ENCODE measurements around the gene CLMN. TPM values are rescaled to one million over a fixed set of nuclear protein-coding genes. Genes with fewer than 3 reads are reported as not detected.

The CLMN gene
- polyA plus RNA-seq, 3 donors = 22.0 to 33.7 (median 23.2) TPM

DNA sequence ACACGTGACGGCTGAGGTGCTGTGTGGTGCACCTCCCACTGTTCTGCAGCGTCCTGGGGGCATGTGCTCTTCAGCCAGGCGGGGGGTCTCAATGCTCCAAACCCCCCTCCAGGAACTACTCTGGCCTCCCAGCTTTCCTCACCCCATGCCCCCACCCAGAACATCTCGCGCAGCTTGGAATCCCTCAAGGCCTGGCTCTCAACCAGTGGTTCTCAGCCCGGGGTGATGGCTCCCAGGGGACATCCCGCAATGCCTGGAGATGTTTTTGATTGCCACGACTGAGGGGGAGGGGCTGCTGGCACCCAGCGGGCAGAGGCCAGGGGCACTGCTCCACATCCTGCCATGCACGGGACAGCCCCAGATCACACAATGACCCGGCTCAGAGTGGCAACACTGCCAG lies 83.5 kb downstream of the CLMN start:
- Mint-ChIP-seq H3K4me3 (no peak overlapping the region), H3K4me1 (peaks cover 37% of the 10 kb centered on the region), H3K9me3 (peaks cover 0 to 3% (median 0%) of the 10 kb centered on the region in 7 donors), H3K27ac (no peak overlapping the region), H3K27me3 (ENCODE audit: low read depth in 3 of 3) (peaks cover 0 to 7% (median 3%) of the 10 kb centered on the region in 3 donors), H3K36me3 (peaks cover 4 to 14% of the 10 kb centered on the region in 2 donors)
- Histone ChIP-seq H3K9me3 (replicated peaks in 1 of 2; ENCODE audit: control insufficient read depth in 1 of 2, insufficient read depth in 1 of 2, low read length in 2 of 2) (no peaks in the 10 kb centered on the region), H3K36me3 (replicated peaks in 1 of 2; ENCODE audit: control insufficient read depth in 1 of 2, insufficient read depth in 2 of 2, low read length in 2 of 2) (no peaks in the 10 kb centered on the region), H3K79me2 (ENCODE audit: insufficient read depth, low read length) (no peaks in the 10 kb centered on the region), H3K27ac (ENCODE audit: low read depth in 1 of 2, low read length in 2 of 2) (no peak overlapping the region), H3K27me3 (ENCODE audit: control insufficient read depth in 2 of 2, insufficient read depth in 2 of 2, low read length in 2 of 2) (no peaks in the 10 kb centered on the region), H3K9ac (ENCODE audit: insufficient read depth, low read length, poor library complexity, severe bottlenecking) (no peak overlapping the region), H3K4me1 (ENCODE audit: control insufficient read depth in 1 of 2, insufficient read depth in 2 of 2, low read length in 2 of 2) (peaks cover 6 to 21% of the 10 kb centered on the region in 2 donors), H2AFZ (ENCODE audit: insufficient read depth, low read depth, low read length, poor library complexity, severe bottlenecking) (no peak overlapping the region), H3K4me3 (replicated peaks in 1 of 3; ENCODE audit: low read depth in 2 of 3, low read length in 3 of 3) (no peak overlapping the region), H3K4me2 (replicated peaks; ENCODE audit: extremely low read depth, low read length, poor library complexity, severe bottlenecking) (no peak overlapping the region), H4K20me1 (ENCODE audit: insufficient read depth, low read length) (peaks cover 99% of the 10 kb centered on the region)
- 91% methylated on average over 9 of the region's 12 CpGs for WGBS (ENCODE audit: insufficient coverage)
- no peak for DNase-seq
- TF ChIP-seq, protein P1, sequence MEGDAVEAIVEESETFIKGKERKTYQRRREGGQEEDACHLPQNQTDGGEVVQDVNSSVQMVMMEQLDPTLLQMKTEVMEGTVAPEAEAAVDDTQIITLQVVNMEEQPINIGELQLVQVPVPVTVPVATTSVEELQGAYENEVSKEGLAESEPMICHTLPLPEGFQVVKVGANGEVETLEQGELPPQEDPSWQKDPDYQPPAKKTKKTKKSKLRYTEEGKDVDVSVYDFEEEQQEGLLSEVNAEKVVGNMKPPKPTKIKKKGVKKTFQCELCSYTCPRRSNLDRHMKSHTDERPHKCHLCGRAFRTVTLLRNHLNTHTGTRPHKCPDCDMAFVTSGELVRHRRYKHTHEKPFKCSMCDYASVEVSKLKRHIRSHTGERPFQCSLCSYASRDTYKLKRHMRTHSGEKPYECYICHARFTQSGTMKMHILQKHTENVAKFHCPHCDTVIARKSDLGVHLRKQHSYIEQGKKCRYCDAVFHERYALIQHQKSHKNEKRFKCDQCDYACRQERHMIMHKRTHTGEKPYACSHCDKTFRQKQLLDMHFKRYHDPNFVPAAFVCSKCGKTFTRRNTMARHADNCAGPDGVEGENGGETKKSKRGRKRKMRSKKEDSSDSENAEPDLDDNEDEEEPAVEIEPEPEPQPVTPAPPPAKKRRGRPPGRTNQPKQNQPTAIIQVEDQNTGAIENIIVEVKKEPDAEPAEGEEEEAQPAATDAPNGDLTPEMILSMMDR (IDR thresholded peaks at IDR 0.05) = no peak
- intact Hi-C loops (cut with micrococcal nuclease) = no loop called here

GRCh38 chr14:95235767-95236166 lies 83.9 kb downstream of the CLMN start:
- no peak overlapping the region for H3K4me2 ChIP-seq (replicated peaks; ENCODE audit: extremely low read depth, low read length, poor library complexity, severe bottlenecking)
- H3K4me3 ChIP-seq (replicated peaks in 1 of 3; ENCODE audit: low read depth in 2 of 3, low read length in 3 of 3) = no peak overlapping the region
- H3K9me3 ChIP-seq (replicated peaks in 1 of 2; ENCODE audit: control insufficient read depth in 1 of 2, insufficient read depth in 1 of 2, low read length in 2 of 2) = no peaks in the 10 kb centered on the region
- TF ChIP-seq, protein P1 (IDR thresholded peaks at IDR 0.05) = no peak
- Mint-ChIP-seq H3K27me3 (ENCODE audit: low read depth in 3 of 3) (peaks cover 0 to 7% (median 3%) of the 10 kb centered on the region in 3 donors), H3K36me3 (peaks cover 4 to 12% of the 10 kb centered on the region in 2 donors), H3K4me1 (peaks cover 35% of the 10 kb centered on the region), H3K4me3 (no peak overlapping the region), H3K27ac (peak overlapping the region in 1 of 7 donors; percentile 20), H3K9me3 (peaks cover 0 to 3% (median 0%) of the 10 kb centered on the region in 7 donors)
- H3K27me3 ChIP-seq (ENCODE audit: control insufficient read depth in 2 of 2, insufficient read depth in 2 of 2, low read length in 2 of 2) = no peaks in the 10 kb centered on the region
- peaks cover 99% of the 10 kb centered on the region for H4K20me1 ChIP-seq (ENCODE audit: insufficient read depth, low read length)
- no peaks in the 10 kb centered on the region for H3K79me2 ChIP-seq (ENCODE audit: insufficient read depth, low read length)
- H2AFZ ChIP-seq (ENCODE audit: insufficient read depth, low read depth, low read length, poor library complexity, severe bottlenecking) = no peak overlapping the region
- H3K36me3 ChIP-seq (replicated peaks in 1 of 2; ENCODE audit: control insufficient read depth in 1 of 2, insufficient read depth in 2 of 2, low read length in 2 of 2) = no peaks in the 10 kb centered on the region
- no peak overlapping the region for H3K27ac ChIP-seq (ENCODE audit: low read depth in 1 of 2, low read length in 2 of 2)
- no peak overlapping the region for H3K9ac ChIP-seq (ENCODE audit: insufficient read depth, low read length, poor library complexity, severe bottlenecking)
- intact Hi-C loops (cut with micrococcal nuclease) = no loop called here
- DNase-seq = no peak
- 96% methylated on average over 14 of the region's 14 CpGs for WGBS (ENCODE audit: insufficient coverage)
- peaks cover 6 to 21% of the 10 kb centered on the region in 2 donors for H3K4me1 ChIP-seq (ENCODE audit: control insufficient read depth in 1 of 2, insufficient read depth in 2 of 2, low read length in 2 of 2)
